Subcutaneous abdominal adipose tissue (tissue), 5 donors: ENCODE measurements around the gene SS18L1.

Experiments used
- H3K27ac ChIP-seq: one replicate; pipeline ENCODE4 v1.7.0; 2013; ENCODE audit warnings: low read depth, mild to moderate bottlenecking, inconsistent platforms, low read length, moderate library complexity
- H3K27me3 ChIP-seq, 5 donors: one replicate each; pipeline ENCODE4 v1.7.0; 2013; ENCODE audit warnings: low read length in 5 of 5, inconsistent platforms in 1 of 5; ENCODE audit not compliant: control insufficient read depth in 5 of 5, insufficient read depth in 4 of 5
- H3K36me3 ChIP-seq, 5 donors: one replicate each; pipeline ENCODE4 v1.7.0; 2013; ENCODE audit warnings: low read length in 5 of 5; ENCODE audit not compliant: control insufficient read depth in 5 of 5, insufficient read depth in 5 of 5
- H3K4me1 ChIP-seq, 5 donors: one replicate each; pipeline ENCODE4 v1.7.0; 2013; ENCODE audit warnings: low read length in 5 of 5, mild to moderate bottlenecking in 3 of 5, moderate library complexity in 1 of 5; ENCODE audit not compliant: control insufficient read depth in 5 of 5, insufficient read depth in 5 of 5
- H3K4me3 ChIP-seq, 5 donors: one replicate each; pipeline ENCODE4 v1.7.0; 2013; ENCODE audit warnings: low read length in 5 of 5, low read depth in 1 of 5
- H3K9ac ChIP-seq, 5 donors: one replicate each; pipeline ENCODE4 v1.7.0; 2013; ENCODE audit warnings: low read length in 5 of 5, mild to moderate bottlenecking in 4 of 5, moderate library complexity in 3 of 5
- H3K9me3 ChIP-seq, 5 donors: one replicate each; pipeline ENCODE4 v1.7.0; 2013; ENCODE audit warnings: low read length in 5 of 5; ENCODE audit not compliant: control insufficient read depth in 5 of 5
- donor health status: healthy.
- donor health status: healthy.
- donor health status: healthy.
- donor health status: healthy.
- donor health status: healthy.

The SS18L1 gene

DNA sequence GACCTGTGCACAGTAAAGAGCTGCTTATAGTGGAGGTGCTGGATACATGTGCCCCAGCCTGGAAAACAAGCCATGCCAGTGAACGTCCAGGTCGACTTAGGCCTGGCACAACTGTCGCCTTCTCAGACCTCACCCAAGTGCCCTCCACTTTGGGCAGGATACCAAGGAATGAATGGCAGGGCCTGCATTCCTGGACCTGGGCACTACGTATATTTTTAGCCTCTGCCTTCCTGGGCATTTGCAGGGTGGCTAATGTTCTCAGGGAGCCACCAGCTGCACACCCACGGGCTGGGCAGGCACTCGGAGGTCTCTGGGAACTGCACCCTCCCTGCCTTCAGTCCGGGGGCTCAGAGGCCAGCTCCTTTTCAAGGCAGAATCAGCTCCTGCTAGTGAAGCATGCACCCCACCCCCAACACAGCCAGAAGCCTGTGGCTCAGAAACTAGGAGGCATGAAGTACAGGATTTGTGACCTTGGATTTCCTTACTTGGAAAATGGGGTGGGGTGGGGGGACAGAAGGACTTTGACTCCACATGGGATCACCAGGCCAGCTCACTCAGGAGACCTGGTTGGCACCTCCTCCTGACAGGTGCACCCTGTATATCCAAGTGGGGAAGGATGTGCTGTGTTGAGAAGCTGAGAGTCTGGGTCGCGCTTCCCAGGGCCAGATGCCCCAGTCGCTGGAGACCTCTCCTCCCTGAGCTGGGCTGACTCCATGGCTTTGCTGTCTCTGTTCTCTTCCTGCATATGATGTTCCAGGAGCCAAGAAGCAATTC, 23.8 kb upstream of the SS18L1 start:
- no peak overlapping the region for H3K9ac ChIP-seq
- H3K27me3 ChIP-seq, result peaks cover 6 to 28% (median 25%) of the 10 kb centered on the region in 5 donors
- H3K4me1 ChIP-seq, result peaks cover 9 to 27% (median 18%) of the 10 kb centered on the region in 5 donors
- no peak overlapping the region for H3K4me3 ChIP-seq
- peaks cover 0 to 5% (median 3%) of the 10 kb centered on the region in 5 donors for H3K36me3 ChIP-seq
- peaks cover 0 to 2% (median 0%) of the 10 kb centered on the region in 5 donors for H3K9me3 ChIP-seq
- no peak overlapping the region for H3K27ac ChIP-seq

DNA sequence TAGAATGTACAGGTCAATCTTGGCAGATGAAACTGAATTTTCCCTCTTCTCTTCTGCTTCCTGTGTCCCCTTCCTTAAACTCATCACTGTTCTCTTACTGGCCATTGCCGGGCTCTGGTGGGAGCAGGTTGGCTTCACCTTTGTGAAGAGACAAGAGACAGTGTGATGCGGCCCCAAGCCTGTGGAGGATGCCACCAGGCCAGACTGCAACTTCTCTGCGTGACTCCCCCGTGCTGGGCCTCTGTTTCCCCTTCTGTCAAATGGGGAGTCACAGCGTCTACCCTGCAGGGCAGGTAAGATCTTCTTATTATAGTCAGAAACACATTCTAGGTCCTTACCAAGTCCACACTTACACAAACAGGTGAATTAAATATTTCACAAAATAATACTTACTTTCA, 23.2 kb upstream of the SS18L1 start:
- no peak overlapping the region for H3K9ac ChIP-seq
- H3K9me3 ChIP-seq, result no peaks in the 10 kb centered on the region
- peaks cover 6 to 28% (median 25%) of the 10 kb centered on the region in 5 donors for H3K27me3 ChIP-seq
- H3K4me3 ChIP-seq, result no peak overlapping the region
- H3K27ac ChIP-seq, result no peak overlapping the region
- H3K36me3 ChIP-seq, result peaks cover 0 to 11% (median 7%) of the 10 kb centered on the region in 5 donors
- peaks cover 9 to 27% (median 18%) of the 10 kb centered on the region in 5 donors for H3K4me1 ChIP-seq

- H3K9ac ChIP-seq, result peak overlapping the region in 4 of 5 donors; percentile 64 to 75 (median 74)
- peak overlapping the region; percentile 59 to 74 (median 70) for H3K4me3 ChIP-seq
- H3K4me1 ChIP-seq, result peaks cover 9 to 27% (median 18%) of the 10 kb centered on the region in 5 donors
- H3K36me3 ChIP-seq, result peaks cover 0 to 19% (median 15%) of the 10 kb centered on the region in 5 donors
- peak overlapping the region; percentile 75 for H3K27ac ChIP-seq
- no peaks in the 10 kb centered on the region for H3K9me3 ChIP-seq
- H3K27me3 ChIP-seq, result peaks cover 6 to 28% (median 25%) of the 10 kb centered on the region in 5 donors
Measured at GRCh38 chr20:62120990-62121775, 22.4 kb upstream of the SS18L1 start.

DNA sequence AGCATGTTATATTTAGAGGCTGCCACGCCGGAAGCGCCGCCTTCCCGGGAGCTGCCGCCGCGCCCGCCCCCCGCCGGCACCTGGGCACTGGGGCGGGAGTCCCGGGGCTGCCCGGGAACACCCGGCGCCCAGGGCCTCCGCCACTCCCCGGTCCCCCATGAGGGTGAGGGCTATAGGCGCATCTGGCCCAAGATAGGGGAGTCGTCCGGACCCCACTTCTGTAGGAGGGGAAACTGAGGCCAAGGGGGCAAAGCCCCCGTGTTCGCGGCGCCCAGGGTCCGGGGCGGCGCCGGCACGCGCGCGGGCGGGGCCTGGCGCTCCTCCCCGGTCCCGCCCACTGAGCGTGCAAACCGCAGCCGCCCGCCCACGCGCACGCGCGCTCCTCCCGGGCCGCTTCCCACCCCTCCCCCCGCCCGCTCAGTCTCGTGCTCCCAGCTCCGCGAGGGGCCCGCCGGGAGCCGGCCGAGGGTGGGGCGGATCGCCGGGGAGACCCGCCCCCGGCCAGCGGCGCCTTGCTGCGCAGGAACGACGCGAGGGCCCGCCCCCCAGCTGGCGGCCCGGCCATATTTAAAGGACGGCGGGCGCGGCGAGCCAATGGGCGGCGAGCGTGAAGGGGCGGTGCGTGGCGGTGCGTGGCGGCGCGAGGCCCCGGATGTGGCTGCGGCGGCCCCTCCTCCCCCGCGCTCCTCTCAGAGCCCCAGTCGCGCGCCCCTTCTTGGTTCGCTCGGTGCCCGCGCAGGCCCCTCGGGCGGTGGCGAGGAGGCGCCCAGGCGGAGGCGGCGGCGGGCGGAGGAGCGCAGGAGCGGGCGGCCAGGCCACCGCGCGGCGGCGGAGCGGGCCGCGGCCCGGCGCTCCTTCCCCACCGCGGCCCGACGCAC, 21.6 kb upstream of the SS18L1 start, which contains the start of gene LSM14B:
Gene LSM14B (plus strand): TSS at position 700 of the 878 bp plus-strand sequence. CDS start 192 bp downstream, outside the sequence.
- peak within 1 kb of the TSS; percentile 75 for H3K27ac ChIP-seq
- peaks cover 6 to 24% (median 20%) of the 10 kb centered on the region in 5 donors for H3K27me3 ChIP-seq
- peaks cover 9 to 27% (median 18%) of the 10 kb centered on the region in 5 donors for H3K4me1 ChIP-seq
- no peaks in the 10 kb centered on the region for H3K9me3 ChIP-seq
- H3K36me3 ChIP-seq, result peaks cover 2 to 28% (median 24%) of the 10 kb centered on the region in 5 donors
- H3K9ac ChIP-seq, result peak within 1 kb of the TSS in 4 of 5 donors; percentile 66 to 75 (median 74)
- peak within 1 kb of the TSS; percentile 75 to 88 (median 76) for H3K4me3 ChIP-seq

- H3K9me3 ChIP-seq, result no peaks in the 10 kb centered on the region
- H3K9ac ChIP-seq, result peak overlapping the region in 4 of 5 donors; percentile 59 to 74 (median 64)
- peaks cover 9 to 27% (median 18%) of the 10 kb centered on the region in 5 donors for H3K4me1 ChIP-seq
Measured at GRCh38 chr20:62122654-62123449, 20.7 kb upstream of the SS18L1 start.

GRCh38 chr20:62123450-62124118, 20.0 kb upstream of the SS18L1 start:
- H3K9ac ChIP-seq, result peak overlapping the region; percentile 26 to 74 (median 59)
- peaks cover 0 to 9% (median 6%) of the 10 kb centered on the region in 5 donors for H3K27me3 ChIP-seq
- H3K4me3 ChIP-seq, result peak overlapping the region; percentile 65 to 88 (median 76)
- H3K27ac ChIP-seq, result no peak overlapping the region
- no peaks in the 10 kb centered on the region for H3K9me3 ChIP-seq
- peaks cover 9 to 27% (median 18%) of the 10 kb centered on the region in 5 donors for H3K4me1 ChIP-seq
- H3K36me3 ChIP-seq, result peaks cover 5 to 43% (median 39%) of the 10 kb centered on the region in 5 donors

More at GRCh38 chr20:62122654-62123449, 20.7 kb upstream of the SS18L1 start:
- peaks cover 1 to 15% (median 12%) of the 10 kb centered on the region in 5 donors for H3K27me3 ChIP-seq
- peaks cover 5 to 36% (median 32%) of the 10 kb centered on the region in 5 donors for H3K36me3 ChIP-seq
- no peak overlapping the region for H3K27ac ChIP-seq
- H3K4me3 ChIP-seq, result peak overlapping the region; percentile 75 to 88 (median 76)

DNA sequence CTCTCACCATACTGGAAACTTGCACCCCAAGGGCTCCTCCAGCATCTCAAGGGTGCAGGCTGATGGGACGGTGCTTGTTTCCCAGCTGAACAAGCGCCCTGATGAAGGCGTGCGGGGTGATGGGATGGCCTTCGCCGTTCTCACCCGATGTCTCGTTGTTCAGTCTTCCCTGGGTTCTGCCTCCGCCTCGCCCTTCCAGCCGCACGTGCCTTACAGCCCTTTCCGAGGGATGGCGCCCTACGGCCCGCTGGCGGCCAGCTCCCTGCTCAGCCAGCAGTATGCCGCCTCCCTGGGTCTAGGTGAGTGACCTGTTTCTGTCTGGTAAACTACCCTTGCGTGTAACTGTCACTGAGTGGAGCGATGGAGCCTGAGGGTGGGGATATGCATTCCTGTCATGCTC, 17.4 kb upstream of the SS18L1 start:
- Histone ChIP-seq H3K9ac (no peak overlapping the region), H3K36me3 (peaks cover 5 to 67% (median 63%) of the 10 kb centered on the region in 5 donors), H3K27ac (no peak overlapping the region), H3K27me3 (no peaks in the 10 kb centered on the region), H3K4me3 (no peak overlapping the region), H3K4me1 (peaks cover 9 to 25% (median 16%) of the 10 kb centered on the region in 5 donors), H3K9me3 (no peaks in the 10 kb centered on the region)

- Histone ChIP-seq H3K4me1 (peaks cover 9 to 33% (median 19%) of the 10 kb centered on the region in 5 donors), H3K9me3 (no peaks in the 10 kb centered on the region), H3K9ac (no peak overlapping the region), H3K36me3 (peaks cover 5 to 84% (median 79%) of the 10 kb centered on the region in 5 donors), H3K27me3 (no peaks in the 10 kb centered on the region), H3K4me3 (no peak overlapping the region), H3K27ac (no peak overlapping the region)
Measured at GRCh38 chr20:62127799-62128198, 15.8 kb upstream of the SS18L1 start.
